NCI-H128 (cell line): ENCODE data around the gene CFAP100.

Experiments
- DNase-seq: peaks from one replicate; lab custom pipeline; 2025; ENCODE audit not compliant: unreplicated experiment; lab: John Stamatoyannopoulos, UW

CFAP100 gene

DNA sequence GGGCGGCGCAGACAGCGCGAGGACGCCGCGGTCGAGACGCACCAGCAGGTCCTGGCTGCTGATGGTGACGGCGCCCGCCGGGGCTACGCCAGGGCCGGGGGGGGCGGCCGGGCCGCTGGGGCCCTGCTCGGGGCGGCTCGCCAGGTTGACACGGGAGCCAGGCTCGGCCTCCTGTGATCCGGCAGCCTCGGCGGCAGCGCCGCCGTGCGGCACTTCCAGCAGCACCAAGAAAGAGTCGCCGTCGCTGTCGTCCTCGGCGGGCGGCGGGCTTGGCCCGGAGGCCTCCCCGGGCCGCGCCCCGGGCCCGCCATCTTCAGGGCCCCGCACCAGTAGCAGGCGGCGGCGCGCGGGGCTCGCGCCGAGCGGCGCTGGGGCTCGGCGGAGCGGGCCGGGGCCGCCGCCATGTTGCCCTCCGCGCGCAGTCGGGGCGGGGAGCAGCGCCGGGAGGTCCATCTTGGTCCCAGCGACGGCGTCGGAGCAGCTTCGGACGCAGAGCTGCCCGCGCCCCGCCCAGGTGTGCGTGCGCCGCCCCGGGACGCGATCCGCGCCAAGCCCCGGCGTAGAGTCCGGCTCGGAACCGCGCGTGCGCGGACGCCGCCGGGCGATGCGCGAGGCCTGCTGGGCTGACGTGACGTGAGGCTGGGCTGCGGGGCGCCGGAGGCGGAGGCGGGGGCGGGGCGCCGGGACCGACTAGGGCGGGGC lies 80.9 kb downstream of the CFAP100 start, which contains the start of gene ZXDC:
TSS of gene ZXDC (minus strand) at position 479 of the 702 bp plus-strand sequence. CDS start at position 453, 26 bp downstream.
- peak; percentile 85 for DNase-seq

DNA sequence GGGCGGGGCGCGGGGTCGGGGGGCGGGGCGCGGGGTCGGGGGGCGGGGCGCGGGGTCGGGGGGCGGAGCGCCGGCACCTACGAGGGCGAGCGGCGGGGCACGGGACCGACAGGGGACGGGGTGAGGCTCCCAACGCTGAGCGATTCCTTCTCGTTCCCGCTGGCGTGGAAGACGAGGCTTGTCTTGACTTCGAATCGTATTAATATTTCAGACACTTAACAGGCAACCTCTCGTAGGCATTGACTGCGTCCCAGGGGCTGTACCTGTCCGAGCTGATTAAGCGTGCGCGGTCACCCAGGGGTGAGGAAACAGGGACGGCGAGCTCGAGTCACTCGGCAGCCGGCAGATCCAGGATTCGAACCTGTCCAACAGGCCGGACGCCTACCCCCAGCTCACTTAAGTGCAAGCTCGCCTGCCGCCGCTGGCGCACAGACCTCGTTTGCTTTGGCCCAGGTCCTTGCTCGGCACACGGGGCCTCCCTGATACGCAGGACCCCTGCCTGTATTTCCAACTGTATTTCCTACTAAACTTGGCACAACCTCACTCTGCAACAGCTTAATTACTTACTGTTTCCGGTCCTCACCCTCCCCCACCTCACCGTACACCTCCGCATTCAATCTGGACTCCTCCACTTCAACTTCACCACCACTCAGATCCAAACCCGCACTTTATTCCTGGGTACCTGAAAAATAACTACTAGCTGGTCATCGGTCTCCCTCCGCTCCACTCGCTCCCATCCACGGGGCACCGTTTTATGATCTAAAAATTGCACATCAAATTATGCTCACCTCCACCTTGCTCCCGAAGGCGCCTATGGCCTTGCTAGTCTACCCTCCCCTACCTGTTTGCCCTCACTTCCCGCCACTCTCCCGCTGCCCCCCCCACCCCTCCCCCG lies 81.7 kb downstream of the CFAP100 start:
- no peak for DNase-seq

GRCh38 chr3:126477061-126477380 lies 82.3 kb downstream of the CFAP100 start:
- DNase-seq, result no peak

DNA sequence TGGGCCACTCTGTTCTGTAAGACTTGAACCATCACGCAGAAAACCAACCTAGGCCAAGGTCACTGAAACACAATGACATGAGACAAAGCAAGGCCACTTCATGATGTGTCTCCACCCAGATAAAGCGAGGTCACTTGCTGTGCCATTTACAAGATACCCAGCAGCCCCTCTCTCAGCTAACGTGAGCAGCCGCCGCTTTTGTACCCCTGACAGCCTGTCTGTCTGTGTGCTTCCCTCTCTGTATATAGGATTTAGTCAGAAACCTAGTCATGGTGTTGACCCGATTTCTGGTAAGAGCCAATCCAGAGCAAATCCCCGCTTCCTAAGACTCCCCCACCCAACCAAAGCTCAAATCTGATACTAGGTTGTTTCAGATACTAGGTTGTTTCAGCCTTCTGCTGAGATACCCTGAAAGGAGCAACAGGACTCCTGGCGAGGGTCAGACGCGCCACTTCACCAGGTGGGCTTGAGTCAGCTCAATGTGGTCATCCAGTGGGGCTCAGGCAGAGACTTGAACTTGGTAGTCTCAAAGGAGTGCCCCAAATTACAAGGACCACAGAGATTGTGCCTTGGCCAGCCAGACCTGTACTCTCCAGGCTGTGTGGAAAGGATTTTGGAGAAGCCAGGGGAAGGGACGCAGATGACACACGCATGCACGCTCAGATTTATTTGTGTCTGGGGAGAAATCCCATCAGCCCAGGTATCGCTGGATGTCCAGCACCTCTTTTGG lies 84.0 kb downstream of the CFAP100 start:
- no peak for DNase-seq

GRCh38 chr3:126479642-126480041 lies 84.9 kb downstream of the CFAP100 start:
- DNase-seq, result no peak

DNA sequence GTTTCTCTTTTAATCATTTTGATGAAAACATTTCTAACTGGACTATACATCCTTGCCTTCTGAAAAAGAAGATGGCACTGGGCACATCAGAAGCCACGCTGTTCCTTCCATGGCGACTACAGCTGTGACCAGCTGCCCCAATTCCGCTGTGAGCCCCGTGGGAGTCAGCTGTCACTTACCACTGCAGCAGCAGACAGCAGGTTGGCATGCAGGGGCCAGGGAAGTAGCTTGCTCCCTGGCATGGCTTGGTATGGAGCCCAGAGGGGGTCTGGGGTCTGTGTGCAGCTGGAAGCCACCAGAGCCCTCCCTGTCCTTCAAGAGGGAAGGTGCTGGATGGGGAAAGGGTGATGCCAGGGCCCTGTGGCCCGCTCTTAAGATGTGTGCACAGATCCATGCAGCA lies 85.5 kb downstream of the CFAP100 start:
- no peak for DNase-seq

- no peak for DNase-seq
Observed at GRCh38 chr3:126480861-126481260, 86.2 kb downstream of the CFAP100 start.

DNA sequence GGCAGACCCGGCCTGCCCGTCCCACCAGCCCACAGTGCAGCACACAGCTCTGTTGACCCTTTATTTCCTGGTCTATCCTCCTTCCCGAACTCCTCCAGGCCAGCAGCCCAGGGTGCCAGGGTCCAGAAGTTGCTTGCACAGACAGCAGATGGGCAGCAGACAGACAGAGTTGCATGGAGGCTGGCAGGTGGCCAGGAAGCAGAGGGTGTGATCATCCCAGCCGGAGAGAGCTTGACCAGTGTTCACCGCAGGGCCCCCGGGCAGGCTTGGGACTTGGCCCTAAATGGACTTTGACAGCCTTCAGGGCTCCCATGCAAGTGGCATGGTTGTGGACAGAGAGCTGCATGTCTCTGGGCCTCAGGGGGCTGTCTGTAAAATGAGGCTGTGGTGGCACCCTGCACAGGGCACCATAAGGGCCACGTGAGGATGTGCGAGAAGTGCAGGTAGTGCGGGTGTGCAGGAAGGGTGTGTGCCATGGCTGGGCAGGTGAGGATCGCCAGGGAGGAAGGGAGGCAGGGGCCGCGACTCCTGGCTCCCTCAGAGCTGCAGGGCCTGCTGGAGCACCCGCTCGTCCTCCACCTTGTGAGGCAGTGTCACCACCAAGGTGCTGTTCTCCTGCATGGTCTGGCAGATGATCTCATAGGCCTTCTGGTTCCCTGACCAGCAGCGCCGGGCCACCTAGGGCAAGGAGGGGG lies 87.2 kb downstream of the CFAP100 start:
- DNase-seq, result no peak

DNA sequence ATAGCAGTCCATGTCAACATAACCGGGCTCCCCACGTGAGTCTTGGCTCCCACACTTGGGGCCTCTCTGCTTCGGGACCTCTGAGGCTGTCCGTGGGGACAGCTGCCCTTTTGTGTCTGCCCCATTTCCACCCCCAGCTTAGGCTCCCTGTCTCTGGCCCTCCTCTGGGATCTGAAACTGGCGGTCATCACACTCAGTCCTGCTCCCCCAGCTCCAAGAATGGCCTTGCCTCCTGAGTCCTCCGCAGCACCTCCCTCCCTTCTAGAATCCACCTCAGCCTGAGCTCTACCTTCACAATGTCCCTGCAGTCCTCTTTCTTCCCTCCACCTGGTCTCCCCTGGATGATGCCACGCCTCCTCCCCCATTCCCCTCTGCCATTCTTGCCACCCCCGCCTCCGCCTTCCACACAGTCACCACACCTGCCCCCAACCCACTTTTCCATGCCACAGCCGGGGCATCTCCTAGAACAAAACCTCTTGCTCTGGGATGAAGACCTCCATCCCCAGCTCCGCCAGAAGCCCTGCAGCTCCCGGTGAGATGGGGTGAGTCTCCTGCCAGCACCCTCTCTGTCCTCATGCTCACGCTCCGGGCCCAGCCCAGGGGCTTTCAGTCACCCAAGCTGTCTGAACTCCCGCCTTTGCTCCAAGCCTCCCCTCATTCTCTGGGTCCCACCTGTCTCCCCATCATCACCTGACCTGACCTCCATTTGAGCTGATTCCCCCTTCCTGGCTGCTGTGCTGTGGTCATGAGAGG lies 88.0 kb downstream of the CFAP100 start:
- no peak for DNase-seq

GRCh38 chr3:126483321-126483761 lies 88.6 kb downstream of the CFAP100 start:
- no peak for DNase-seq

- DNase-seq, result no peak
Observed at GRCh38 chr3:126484148-126484547, 89.4 kb downstream of the CFAP100 start.

GRCh38 chr3:126484662-126485061 lies 90.0 kb downstream of the CFAP100 start:
- DNase-seq, result no peak

- no peak for DNase-seq
Observed at GRCh38 chr3:126485176-126485897, 90.6 kb downstream of the CFAP100 start.

DNA sequence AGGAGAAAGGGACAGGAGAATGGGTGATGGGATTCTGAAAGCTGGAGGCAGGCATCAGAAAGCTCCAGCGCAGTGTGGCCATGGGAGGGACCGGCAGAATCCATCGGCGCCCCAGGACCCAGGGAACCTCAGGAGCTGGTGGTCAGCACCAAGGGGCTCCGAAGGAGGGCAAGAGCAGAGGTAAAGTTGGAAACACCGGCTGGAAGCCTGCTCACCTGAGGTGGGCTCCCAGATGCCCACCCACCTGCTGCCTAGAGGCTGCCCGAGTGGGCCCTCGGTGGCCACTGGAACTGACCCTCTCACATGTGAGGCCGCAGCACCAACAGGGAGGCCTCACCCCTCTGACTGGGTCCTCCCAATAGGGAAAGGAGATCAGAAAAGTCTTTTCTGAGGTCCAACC lies 91.2 kb downstream of the CFAP100 start:
- no peak for DNase-seq
